Measurements from ENCODE around the gene TBPL2. TPM values are rescaled to one million over a fixed set of nuclear protein-coding genes. Genes with fewer than 3 reads are reported as not detected.

The TBPL2 gene
- total and polyA plus RNA-seq, 4 donors: not detected

DNA sequence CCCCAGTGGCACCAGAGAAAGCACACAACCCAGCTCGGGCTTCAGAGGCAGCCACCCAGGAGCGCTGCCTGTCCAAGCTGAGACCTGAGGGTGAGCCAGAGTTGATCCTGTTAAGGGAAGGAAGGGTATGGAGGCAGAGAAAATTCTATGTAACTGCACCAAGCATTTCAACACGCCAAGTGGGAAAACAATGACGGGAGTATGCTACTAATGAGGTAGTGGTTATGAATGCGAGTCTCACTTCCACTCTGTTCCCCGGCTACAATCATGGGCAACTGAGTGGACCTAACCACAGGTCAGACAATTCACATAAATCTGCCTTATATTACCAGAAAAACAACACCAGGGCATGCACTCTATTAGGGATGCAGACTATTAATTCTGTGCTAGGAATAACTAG, 38.7 kb downstream of the TBPL2 start:
- no peaks in the 10 kb centered on the region for H3K4me1 ChIP-seq (ENCODE audit: control insufficient read depth in 4 of 4, insufficient read depth in 4 of 4, low read length in 3 of 4)
- no peak overlapping the region for H3K27ac ChIP-seq (ENCODE audit: low read depth in 1 of 2, low read length in 2 of 2)
- H3K9me3 ChIP-seq (ENCODE audit: control insufficient read depth in 4 of 4, low read length in 3 of 4): no peaks in the 10 kb centered on the region
- no peak overlapping the region for H3K9ac ChIP-seq (ENCODE audit: low read depth in 1 of 2, low read length in 2 of 2)
- no peak for DNase-seq (ENCODE audit: low spot score)
- H3K27me3 ChIP-seq (ENCODE audit: control insufficient read depth in 4 of 4, insufficient read depth in 4 of 4, low read length in 3 of 4): no peaks in the 10 kb centered on the region
- H3K4me3 ChIP-seq (ENCODE audit: low read depth in 1 of 3, low read length in 3 of 3): no peak overlapping the region
- WGBS: 93% methylated on average over 6 of the region's 6 CpGs
- H3K36me3 ChIP-seq (ENCODE audit: control insufficient read depth in 4 of 4, insufficient read depth in 3 of 4, low read depth in 1 of 4, low read length in 3 of 4): peaks cover 0 to 2% (median 0%) of the 10 kb centered on the region in 4 donors
- TF ChIP-seq EGR1 (IDR thresholded peaks at IDR 0.05; ENCODE audit: low read depth in 2 of 2): no peak
- TF ChIP-seq, protein P1, sequence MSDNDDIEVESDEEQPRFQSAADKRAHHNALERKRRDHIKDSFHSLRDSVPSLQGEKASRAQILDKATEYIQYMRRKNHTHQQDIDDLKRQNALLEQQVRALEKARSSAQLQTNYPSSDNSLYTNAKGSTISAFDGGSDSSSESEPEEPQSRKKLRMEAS (IDR thresholded peaks at IDR 0.05): no peak
- TF ChIP-seq, protein P2, sequence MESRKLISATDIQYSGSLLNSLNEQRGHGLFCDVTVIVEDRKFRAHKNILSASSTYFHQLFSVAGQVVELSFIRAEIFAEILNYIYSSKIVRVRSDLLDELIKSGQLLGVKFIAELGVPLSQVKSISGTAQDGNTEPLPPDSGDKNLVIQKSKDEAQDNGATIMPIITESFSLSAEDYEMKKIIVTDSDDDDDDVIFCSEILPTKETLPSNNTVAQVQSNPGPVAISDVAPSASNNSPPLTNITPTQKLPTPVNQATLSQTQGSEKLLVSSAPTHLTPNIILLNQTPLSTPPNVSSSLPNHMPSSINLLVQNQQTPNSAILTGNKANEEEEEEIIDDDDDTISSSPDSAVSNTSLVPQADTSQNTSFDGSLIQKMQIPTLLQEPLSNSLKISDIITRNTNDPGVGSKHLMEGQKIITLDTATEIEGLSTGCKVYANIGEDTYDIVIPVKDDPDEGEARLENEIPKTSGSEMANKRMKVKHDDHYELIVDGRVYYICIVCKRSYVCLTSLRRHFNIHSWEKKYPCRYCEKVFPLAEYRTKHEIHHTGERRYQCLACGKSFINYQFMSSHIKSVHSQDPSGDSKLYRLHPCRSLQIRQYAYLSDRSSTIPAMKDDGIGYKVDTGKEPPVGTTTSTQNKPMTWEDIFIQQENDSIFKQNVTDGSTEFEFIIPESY (IDR thresholded peaks at IDR 0.05): no peak
- no peak for TF ChIP-seq SP1 (IDR thresholded peaks at IDR 0.05)
- TF ChIP-seq, protein P3, sequence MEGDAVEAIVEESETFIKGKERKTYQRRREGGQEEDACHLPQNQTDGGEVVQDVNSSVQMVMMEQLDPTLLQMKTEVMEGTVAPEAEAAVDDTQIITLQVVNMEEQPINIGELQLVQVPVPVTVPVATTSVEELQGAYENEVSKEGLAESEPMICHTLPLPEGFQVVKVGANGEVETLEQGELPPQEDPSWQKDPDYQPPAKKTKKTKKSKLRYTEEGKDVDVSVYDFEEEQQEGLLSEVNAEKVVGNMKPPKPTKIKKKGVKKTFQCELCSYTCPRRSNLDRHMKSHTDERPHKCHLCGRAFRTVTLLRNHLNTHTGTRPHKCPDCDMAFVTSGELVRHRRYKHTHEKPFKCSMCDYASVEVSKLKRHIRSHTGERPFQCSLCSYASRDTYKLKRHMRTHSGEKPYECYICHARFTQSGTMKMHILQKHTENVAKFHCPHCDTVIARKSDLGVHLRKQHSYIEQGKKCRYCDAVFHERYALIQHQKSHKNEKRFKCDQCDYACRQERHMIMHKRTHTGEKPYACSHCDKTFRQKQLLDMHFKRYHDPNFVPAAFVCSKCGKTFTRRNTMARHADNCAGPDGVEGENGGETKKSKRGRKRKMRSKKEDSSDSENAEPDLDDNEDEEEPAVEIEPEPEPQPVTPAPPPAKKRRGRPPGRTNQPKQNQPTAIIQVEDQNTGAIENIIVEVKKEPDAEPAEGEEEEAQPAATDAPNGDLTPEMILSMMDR (IDR thresholded peaks at IDR 0.05; ENCODE audit: low read depth, low read length, missing input control): no peak
- TF ChIP-seq, protein P4, sequence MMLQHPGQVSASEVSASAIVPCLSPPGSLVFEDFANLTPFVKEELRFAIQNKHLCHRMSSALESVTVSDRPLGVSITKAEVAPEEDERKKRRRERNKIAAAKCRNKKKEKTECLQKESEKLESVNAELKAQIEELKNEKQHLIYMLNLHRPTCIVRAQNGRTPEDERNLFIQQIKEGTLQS (IDR thresholded peaks at IDR 0.05): no peak
- no peak for TF ChIP-seq RAD21 (IDR thresholded peaks at IDR 0.05)
- TF ChIP-seq FOXA1 (IDR thresholded peaks at IDR 0.05): no peak

DNA sequence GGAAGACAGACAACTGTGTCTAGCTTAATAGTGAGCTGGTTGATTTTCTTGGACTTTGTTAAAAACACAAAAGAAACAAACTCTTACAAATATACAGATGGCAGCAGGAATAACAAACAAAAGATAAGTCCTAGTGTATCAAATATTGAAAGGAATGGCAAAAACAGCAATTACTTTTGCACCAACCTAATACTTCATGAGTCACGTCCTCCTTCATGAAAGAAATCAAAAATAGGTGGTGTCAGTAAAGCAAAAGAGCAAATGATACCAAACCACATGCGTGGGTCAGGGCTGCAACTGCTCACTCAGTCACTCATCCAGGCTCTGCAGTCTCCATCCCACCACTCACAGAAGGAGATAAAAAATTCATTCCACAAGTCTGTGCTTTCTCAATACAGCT, 40.6 kb downstream of the TBPL2 start:
- Histone ChIP-seq H3K27me3 (ENCODE audit: control insufficient read depth in 4 of 4, insufficient read depth in 4 of 4, low read length in 3 of 4) (no peaks in the 10 kb centered on the region), H3K4me3 (ENCODE audit: low read depth in 1 of 3, low read length in 3 of 3) (no peak overlapping the region), H3K36me3 (ENCODE audit: control insufficient read depth in 4 of 4, insufficient read depth in 3 of 4, low read depth in 1 of 4, low read length in 3 of 4) (peaks cover 3 to 9% (median 3%) of the 10 kb centered on the region in 4 donors), H3K9ac (ENCODE audit: low read depth in 1 of 2, low read length in 2 of 2) (no peak overlapping the region), H3K9me3 (ENCODE audit: control insufficient read depth in 4 of 4, low read length in 3 of 4) (no peaks in the 10 kb centered on the region), H3K4me1 (ENCODE audit: control insufficient read depth in 4 of 4, insufficient read depth in 4 of 4, low read length in 3 of 4) (no peaks in the 10 kb centered on the region), H3K27ac (ENCODE audit: low read depth in 1 of 2, low read length in 2 of 2) (no peak overlapping the region)
- TF ChIP-seq YY1 (IDR thresholded peaks at IDR 0.05) (no peak), NR2F2 (IDR thresholded peaks at IDR 0.05) (no peak), FOXA1 (IDR thresholded peaks at IDR 0.05) (no peak), FOXA2 (IDR thresholded peaks at IDR 0.05) (no peak), RAD21 (IDR thresholded peaks at IDR 0.05) (no peak)
- TF ChIP-seq, protein P4 (IDR thresholded peaks at IDR 0.05): no peak
- no peak for DNase-seq (ENCODE audit: low spot score)
- WGBS: 92% methylated on average over 2 of the region's 2 CpGs

DNA sequence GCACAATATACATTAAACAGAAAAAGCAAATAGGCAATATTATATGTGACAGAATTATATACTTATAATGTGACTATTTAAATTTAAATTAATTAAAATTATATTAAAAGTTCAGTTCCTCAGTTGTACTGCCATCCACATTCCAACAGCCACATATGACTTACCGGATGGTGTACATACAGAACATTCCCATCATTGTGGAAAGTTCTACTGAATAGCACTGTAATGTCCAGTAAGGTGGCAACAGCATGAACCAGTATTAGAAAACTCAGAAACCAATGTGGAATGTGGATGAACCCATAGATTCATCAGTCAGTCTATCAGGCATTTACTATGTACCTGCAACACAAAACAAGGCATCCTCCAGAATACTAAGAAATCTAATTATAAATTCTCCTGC, 41.2 kb downstream of the TBPL2 start:
- Histone ChIP-seq H3K36me3 (ENCODE audit: control insufficient read depth in 4 of 4, insufficient read depth in 3 of 4, low read depth in 1 of 4, low read length in 3 of 4) (peaks cover 3 to 15% (median 4%) of the 10 kb centered on the region in 4 donors), H3K27ac (ENCODE audit: low read depth in 1 of 2, low read length in 2 of 2) (no peak overlapping the region), H3K9ac (ENCODE audit: low read depth in 1 of 2, low read length in 2 of 2) (no peak overlapping the region), H3K4me3 (ENCODE audit: low read depth in 1 of 3, low read length in 3 of 3) (no peak overlapping the region), H3K9me3 (ENCODE audit: control insufficient read depth in 4 of 4, low read length in 3 of 4) (no peaks in the 10 kb centered on the region), H3K27me3 (ENCODE audit: control insufficient read depth in 4 of 4, insufficient read depth in 4 of 4, low read length in 3 of 4) (no peaks in the 10 kb centered on the region), H3K4me1 (ENCODE audit: control insufficient read depth in 4 of 4, insufficient read depth in 4 of 4, low read length in 3 of 4) (no peaks in the 10 kb centered on the region)
- no peak for DNase-seq (ENCODE audit: low spot score)
- 99% methylated on average over 1 of the region's 1 CpG for WGBS
- TF ChIP-seq HNF4G (IDR thresholded peaks at IDR 0.05) (no peak), YY1 (IDR thresholded peaks at IDR 0.05) (no peak), FOXA1 (IDR thresholded peaks at IDR 0.05) (no peak), NR2F2 (IDR thresholded peaks at IDR 0.05) (no peak), HNF4A (conservative IDR thresholded peaks at IDR 0.05) (no peak), EGR1 (IDR thresholded peaks at IDR 0.05; ENCODE audit: low read depth in 2 of 2) (no peak), GABPA (IDR thresholded peaks at IDR 0.05 in 1 of 2, conservative IDR thresholded peaks at IDR 0.05 in 1 of 2) (no peak), SP1 (IDR thresholded peaks at IDR 0.05) (no peak), RXRA (IDR thresholded peaks at IDR 0.05) (no peak)
- TF ChIP-seq, protein P5, sequence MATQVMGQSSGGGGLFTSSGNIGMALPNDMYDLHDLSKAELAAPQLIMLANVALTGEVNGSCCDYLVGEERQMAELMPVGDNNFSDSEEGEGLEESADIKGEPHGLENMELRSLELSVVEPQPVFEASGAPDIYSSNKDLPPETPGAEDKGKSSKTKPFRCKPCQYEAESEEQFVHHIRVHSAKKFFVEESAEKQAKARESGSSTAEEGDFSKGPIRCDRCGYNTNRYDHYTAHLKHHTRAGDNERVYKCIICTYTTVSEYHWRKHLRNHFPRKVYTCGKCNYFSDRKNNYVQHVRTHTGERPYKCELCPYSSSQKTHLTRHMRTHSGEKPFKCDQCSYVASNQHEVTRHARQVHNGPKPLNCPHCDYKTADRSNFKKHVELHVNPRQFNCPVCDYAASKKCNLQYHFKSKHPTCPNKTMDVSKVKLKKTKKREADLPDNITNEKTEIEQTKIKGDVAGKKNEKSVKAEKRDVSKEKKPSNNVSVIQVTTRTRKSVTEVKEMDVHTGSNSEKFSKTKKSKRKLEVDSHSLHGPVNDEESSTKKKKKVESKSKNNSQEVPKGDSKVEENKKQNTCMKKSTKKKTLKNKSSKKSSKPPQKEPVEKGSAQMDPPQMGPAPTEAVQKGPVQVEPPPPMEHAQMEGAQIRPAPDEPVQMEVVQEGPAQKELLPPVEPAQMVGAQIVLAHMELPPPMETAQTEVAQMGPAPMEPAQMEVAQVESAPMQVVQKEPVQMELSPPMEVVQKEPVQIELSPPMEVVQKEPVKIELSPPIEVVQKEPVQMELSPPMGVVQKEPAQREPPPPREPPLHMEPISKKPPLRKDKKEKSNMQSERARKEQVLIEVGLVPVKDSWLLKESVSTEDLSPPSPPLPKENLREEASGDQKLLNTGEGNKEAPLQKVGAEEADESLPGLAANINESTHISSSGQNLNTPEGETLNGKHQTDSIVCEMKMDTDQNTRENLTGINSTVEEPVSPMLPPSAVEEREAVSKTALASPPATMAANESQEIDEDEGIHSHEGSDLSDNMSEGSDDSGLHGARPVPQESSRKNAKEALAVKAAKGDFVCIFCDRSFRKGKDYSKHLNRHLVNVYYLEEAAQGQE (IDR thresholded peaks at IDR 0.05): no peak
- TF ChIP-seq, protein P2 (IDR thresholded peaks at IDR 0.05): no peak
- TF ChIP-seq, protein P4 (IDR thresholded peaks at IDR 0.05): no peak
